Retinal pigment epithelial cell (primary cell): ENCODE measurements around the gene CABP5.

Experiments used
- DNase-seq: peaks from one replicate; pipeline ENCODE4 v3.0.0-alpha.2; 2010; ENCODE audit warnings: low read depth
- H3K4me3 ChIP-seq: 2 replicates; pipeline ENCODE4 v1.5.1; 2011; ENCODE audit warnings: mild to moderate bottlenecking, low read length, control low read depth, moderate library complexity
- CTCF ChIP-seq: conservative IDR thresholded peaks from 2 replicates; pipeline ENCODE4 v1.5.1; 2011; ENCODE audit warnings: low read depth, low read length, control low read depth, inconsistent platforms

The CABP5 gene

DNA sequence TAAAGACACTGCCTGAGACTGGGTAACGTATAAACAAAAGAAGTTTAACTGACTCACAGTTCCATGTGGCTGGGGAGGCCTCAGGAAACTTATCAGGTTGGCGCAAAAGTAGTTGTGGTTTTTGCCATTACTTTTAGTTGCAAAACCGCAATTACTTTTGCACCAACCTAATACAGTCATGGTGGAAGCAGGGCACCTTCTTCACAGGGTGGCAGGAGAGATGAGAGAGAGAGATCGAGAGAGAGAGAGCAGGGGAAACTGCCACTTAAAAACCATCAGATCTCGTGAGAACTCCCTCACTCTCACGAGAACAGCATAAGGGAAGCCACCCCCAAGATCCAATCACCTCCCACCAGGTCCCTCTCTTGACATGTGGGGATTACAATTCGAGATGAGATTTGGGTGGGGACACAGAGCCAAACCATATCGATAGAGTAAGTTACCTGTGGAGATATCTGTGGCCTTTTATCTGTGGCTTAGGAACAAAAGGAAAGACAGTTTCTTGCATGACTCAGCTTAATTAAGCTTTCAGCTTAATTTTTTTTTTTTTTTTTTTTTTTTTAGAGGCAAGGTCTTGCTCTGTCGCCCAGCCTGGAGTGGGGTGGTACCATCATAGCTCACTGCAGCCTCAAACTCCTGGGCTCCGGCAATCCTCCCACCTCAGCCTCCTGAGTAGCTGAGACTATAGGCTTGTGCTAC, 7.6 kb upstream of the CABP5 start:
- no peak for TF ChIP-seq CTCF
- H3K4me3 ChIP-seq = no peak overlapping the region
- DNase-seq = no peak

- no peak for TF ChIP-seq CTCF
- H3K4me3 ChIP-seq = no peak overlapping the region
- DNase-seq = no peak
Measured at GRCh38 chr19:48044561-48044960, 682 bp upstream of the CABP5 start.

DNA sequence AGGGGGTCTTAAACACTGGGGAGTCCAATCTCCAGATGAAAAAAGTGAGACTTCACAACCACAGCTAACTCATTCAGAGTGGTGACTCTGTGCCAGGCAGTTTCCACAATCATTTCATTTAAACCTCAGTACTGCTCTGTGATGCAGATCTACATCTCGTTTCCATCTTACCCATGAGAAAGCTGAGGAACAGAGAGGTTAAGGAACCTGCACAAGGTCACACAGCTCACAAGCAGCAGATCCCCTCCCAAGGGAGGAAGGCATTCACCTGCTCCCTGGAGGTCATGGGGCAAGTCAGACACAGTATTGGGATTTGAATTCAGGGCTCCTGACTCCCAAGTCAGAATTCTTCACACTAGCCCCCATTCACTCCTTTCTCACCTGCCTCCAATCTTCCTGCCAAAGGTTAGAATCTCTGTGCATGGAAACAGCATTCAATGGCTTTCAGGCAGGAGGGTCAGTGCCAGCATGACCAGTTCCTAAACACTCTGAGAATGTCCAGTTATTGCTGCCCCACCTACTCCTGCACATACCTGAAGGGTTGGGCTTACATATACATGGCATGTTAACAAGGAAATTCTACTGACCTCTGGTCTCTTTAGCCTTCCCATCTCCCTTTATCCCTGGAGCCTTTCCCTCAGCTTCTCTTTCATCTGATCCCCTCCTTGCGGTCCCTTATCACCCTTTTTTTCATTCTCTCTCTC, 1.9 kb downstream of the CABP5 start:
- no peak for DNase-seq
- no peak for TF ChIP-seq CTCF

DNA sequence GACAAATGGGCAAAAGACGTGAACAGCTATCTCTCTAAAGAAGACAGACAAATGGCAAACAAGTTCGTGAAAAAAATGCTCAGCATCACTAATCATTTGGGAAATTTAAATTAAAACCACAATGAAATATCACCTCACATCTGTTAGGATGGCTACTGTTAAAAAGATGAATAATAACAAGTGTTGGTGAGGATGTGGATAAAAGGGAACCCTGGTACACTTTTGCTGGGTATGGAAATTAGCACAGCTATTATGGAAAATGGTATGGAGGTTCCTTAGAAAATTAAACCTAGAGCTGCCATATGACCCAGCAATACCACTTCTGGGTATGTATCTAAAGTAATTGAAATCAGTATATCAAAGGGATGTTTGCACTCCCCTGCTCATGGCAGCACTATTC, 7.1 kb downstream of the CABP5 start:
- DNase-seq = no peak
- no peak for TF ChIP-seq CTCF
- H3K4me3 ChIP-seq = no peak overlapping the region

More for the DNA sequence above, 1.9 kb downstream of the CABP5 start:
- H3K4me3 ChIP-seq = no peak overlapping the region

DNA sequence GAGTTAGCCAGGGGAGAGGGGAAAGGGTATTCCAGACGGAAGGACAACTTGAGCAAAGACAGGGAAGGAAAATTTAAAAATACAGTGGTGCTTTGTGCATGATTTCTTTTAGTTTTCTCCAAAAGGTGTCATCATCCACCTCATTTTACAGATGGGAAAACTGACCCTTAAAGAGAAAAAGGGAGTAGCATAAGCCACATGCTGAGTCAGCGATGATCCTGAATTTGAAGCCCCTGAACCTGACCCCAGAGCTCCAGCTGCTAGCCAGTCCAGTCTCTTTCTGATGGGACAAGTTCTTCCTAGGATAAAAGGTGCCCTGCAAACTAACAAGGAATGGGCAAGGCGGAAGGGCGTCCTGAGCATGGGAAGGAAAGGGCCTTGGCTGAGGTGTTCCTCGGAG, 10.3 kb downstream of the CABP5 start:
- H3K4me3 ChIP-seq = no peak overlapping the region
- TF ChIP-seq CTCF = no peak
- no peak for DNase-seq

GRCh38 chr19:48030073-48030472, 13.8 kb downstream of the CABP5 start:
- H3K4me3 ChIP-seq = no peak overlapping the region
- DNase-seq = no peak
- no peak for TF ChIP-seq CTCF

- DNase-seq = no peak
- no peak overlapping the region for H3K4me3 ChIP-seq
- no peak for TF ChIP-seq CTCF
Measured at GRCh38 chr19:48029431-48029830, 14.4 kb downstream of the CABP5 start.
